ENCODE results near the gene MGMT. TPM values are rescaled to one million over a fixed set of nuclear protein-coding genes. Genes with fewer than 3 reads are reported as not detected.

Gene MGMT
- total and polyA plus RNA-seq, 2 donors from 2014 or later: 25.9 to 70.0 TPM

DNA sequence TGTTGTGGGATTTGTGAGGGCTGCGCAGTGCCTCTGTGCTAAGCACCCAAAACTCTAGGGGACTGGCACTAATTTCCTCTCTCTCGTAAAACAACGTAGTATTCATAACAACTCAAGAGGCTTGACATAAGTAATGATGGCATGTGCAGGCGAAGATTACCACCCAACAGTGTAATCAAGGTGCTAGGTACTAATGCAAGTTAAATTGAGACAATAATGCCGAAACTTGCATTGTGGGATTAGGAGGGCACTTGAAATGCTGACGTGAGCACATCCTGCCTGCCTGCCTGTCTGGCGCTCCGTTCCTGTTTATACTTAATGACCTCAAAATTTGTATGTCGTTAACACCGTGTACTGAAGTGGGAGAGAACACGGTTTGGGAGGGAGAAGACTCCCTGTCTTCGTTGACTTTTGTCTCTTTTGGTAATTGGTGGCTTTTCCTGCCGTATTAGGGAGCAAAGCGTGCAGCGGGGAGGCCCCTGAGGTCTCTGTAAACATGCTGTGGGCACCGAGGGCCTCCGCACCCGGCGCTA lies 139.0 kb downstream of the MGMT start:
- Histone ChIP-seq H3K27ac (ENCODE audit: low read depth in 2 of 2, low read length in 2 of 2) (no peak overlapping the region), H3K4me3 (ENCODE audit: low read length in 3 of 3) (no peak overlapping the region), H3K27me3 (ENCODE audit: control insufficient read depth, insufficient read depth, low read length) (no peaks in the 10 kb centered on the region), H3K36me3 (ENCODE audit: control insufficient read depth in 2 of 3, insufficient read depth in 3 of 3, low read length in 3 of 3) (no peaks in the 10 kb centered on the region), H3K9me3 (ENCODE audit: control insufficient read depth in 2 of 3, insufficient read depth in 1 of 3, low read length in 3 of 3) (no peaks in the 10 kb centered on the region), H3K9ac (ENCODE audit: low read length in 3 of 3) (no peak overlapping the region), H3K4me1 (ENCODE audit: control insufficient read depth in 2 of 3, insufficient read depth in 2 of 3, low read depth in 1 of 3, low read length in 3 of 3) (peaks cover 0 to 3% (median 0%) of the 10 kb centered on the region in 3 donors)
- DNase-seq (no peak), FAIRE-seq (no peak)
- intact Hi-C loops (cut with DNase I): no loop called here
- TF ChIP-seq, protein P1, sequence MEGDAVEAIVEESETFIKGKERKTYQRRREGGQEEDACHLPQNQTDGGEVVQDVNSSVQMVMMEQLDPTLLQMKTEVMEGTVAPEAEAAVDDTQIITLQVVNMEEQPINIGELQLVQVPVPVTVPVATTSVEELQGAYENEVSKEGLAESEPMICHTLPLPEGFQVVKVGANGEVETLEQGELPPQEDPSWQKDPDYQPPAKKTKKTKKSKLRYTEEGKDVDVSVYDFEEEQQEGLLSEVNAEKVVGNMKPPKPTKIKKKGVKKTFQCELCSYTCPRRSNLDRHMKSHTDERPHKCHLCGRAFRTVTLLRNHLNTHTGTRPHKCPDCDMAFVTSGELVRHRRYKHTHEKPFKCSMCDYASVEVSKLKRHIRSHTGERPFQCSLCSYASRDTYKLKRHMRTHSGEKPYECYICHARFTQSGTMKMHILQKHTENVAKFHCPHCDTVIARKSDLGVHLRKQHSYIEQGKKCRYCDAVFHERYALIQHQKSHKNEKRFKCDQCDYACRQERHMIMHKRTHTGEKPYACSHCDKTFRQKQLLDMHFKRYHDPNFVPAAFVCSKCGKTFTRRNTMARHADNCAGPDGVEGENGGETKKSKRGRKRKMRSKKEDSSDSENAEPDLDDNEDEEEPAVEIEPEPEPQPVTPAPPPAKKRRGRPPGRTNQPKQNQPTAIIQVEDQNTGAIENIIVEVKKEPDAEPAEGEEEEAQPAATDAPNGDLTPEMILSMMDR (IDR thresholded peaks at IDR 0.05; ENCODE audit: borderline replicate concordance, extremely low read depth, insufficient read depth): no peak

- H3K4me1 ChIP-seq (ENCODE audit: control insufficient read depth in 2 of 3, insufficient read depth in 2 of 3, low read depth in 1 of 3, low read length in 3 of 3): no peaks in the 10 kb centered on the region
- no peak overlapping the region for H3K9ac ChIP-seq (ENCODE audit: low read length in 3 of 3)
- DNase-seq (no peak), FAIRE-seq (no peak)
- H3K9me3 ChIP-seq (ENCODE audit: control insufficient read depth in 2 of 3, insufficient read depth in 1 of 3, low read length in 3 of 3): no peaks in the 10 kb centered on the region
- intact Hi-C loops (cut with DNase I): no loop called here
- H3K27ac ChIP-seq (ENCODE audit: low read depth in 2 of 2, low read length in 2 of 2): no peak overlapping the region
- TF ChIP-seq, protein P1 (IDR thresholded peaks at IDR 0.05; ENCODE audit: borderline replicate concordance, extremely low read depth, insufficient read depth): no peak
- H3K27me3 ChIP-seq (ENCODE audit: control insufficient read depth, insufficient read depth, low read length): no peaks in the 10 kb centered on the region
- no peaks in the 10 kb centered on the region for H3K36me3 ChIP-seq (ENCODE audit: control insufficient read depth in 2 of 3, insufficient read depth in 3 of 3, low read length in 3 of 3)
- no peak overlapping the region for H3K4me3 ChIP-seq (ENCODE audit: low read length in 3 of 3)
Observed at GRCh38 chr10:129607607-129608109, 140.6 kb downstream of the MGMT start.

GRCh38 chr10:129608653-129609052 lies 141.6 kb downstream of the MGMT start:
- H3K9ac ChIP-seq (ENCODE audit: low read length in 3 of 3): no peak overlapping the region
- no peak for DNase-seq
- FAIRE-seq: no peak
- H3K27me3 ChIP-seq (ENCODE audit: control insufficient read depth, insufficient read depth, low read length): no peaks in the 10 kb centered on the region
- TF ChIP-seq, protein P1 (IDR thresholded peaks at IDR 0.05; ENCODE audit: borderline replicate concordance, extremely low read depth, insufficient read depth): no peak
- no peaks in the 10 kb centered on the region for H3K4me1 ChIP-seq (ENCODE audit: control insufficient read depth in 2 of 3, insufficient read depth in 2 of 3, low read depth in 1 of 3, low read length in 3 of 3)
- H3K27ac ChIP-seq (ENCODE audit: low read depth in 2 of 2, low read length in 2 of 2): no peak overlapping the region
- no peaks in the 10 kb centered on the region for H3K36me3 ChIP-seq (ENCODE audit: control insufficient read depth in 2 of 3, insufficient read depth in 3 of 3, low read length in 3 of 3)
- H3K4me3 ChIP-seq (ENCODE audit: low read length in 3 of 3): no peak overlapping the region
- H3K9me3 ChIP-seq (ENCODE audit: control insufficient read depth in 2 of 3, insufficient read depth in 1 of 3, low read length in 3 of 3): no peaks in the 10 kb centered on the region
- intact Hi-C loops (cut with DNase I): no loop called here

GRCh38 chr10:129609551-129609950 lies 142.5 kb downstream of the MGMT start:
- no peak for FAIRE-seq
- Histone ChIP-seq H3K9me3 (ENCODE audit: control insufficient read depth in 2 of 3, insufficient read depth in 1 of 3, low read length in 3 of 3) (no peaks in the 10 kb centered on the region), H3K4me1 (ENCODE audit: control insufficient read depth in 2 of 3, insufficient read depth in 2 of 3, low read depth in 1 of 3, low read length in 3 of 3) (no peaks in the 10 kb centered on the region), H3K36me3 (ENCODE audit: control insufficient read depth in 2 of 3, insufficient read depth in 3 of 3, low read length in 3 of 3) (no peaks in the 10 kb centered on the region), H3K27ac (ENCODE audit: low read depth in 2 of 2, low read length in 2 of 2) (no peak overlapping the region), H3K4me3 (ENCODE audit: low read length in 3 of 3) (no peak overlapping the region), H3K27me3 (ENCODE audit: control insufficient read depth, insufficient read depth, low read length) (no peaks in the 10 kb centered on the region), H3K9ac (ENCODE audit: low read length in 3 of 3) (no peak overlapping the region)
- no peak for DNase-seq
- intact Hi-C loops (cut with DNase I): no loop called here
- TF ChIP-seq, protein P1 (IDR thresholded peaks at IDR 0.05; ENCODE audit: borderline replicate concordance, extremely low read depth, insufficient read depth): no peak
